Upper lobe of right lung (tissue), 1 donor: ENCODE data around the gene SLC22A2. TPM values are rescaled to one million over a fixed set of nuclear protein-coding genes. Genes with fewer than 3 reads are reported as not detected.

Experiments
- ATAC-seq: fragments of 200-7000 bp; cut with Tn5 transposase; one replicate; pipeline ENCODE4 v1.9.1; 2020; ENCODE audit warnings: mild to moderate bottlenecking, moderate library complexity
- DNase-seq: peaks from one replicate; pipeline ENCODE4 v3.0.0-alpha.2; 2020
- H3K27ac ChIP-seq: fragments of 200-600 bp; one replicate; pipeline ENCODE4 v1.8.0; 2022
- H3K27me3 ChIP-seq: fragments of 200-600 bp; one replicate; pipeline ENCODE4 v1.8.0; 2022; ENCODE audit warnings: mild to moderate bottlenecking
- H3K36me3 ChIP-seq: fragments of 200-600 bp; one replicate; pipeline ENCODE4 v1.8.0; 2022
- H3K4me1 ChIP-seq: fragments of 200-600 bp; one replicate; pipeline ENCODE4 v1.8.0; 2022
- H3K4me3 ChIP-seq: fragments of 200-600 bp; one replicate; pipeline ENCODE4 v1.8.0; 2022; ENCODE audit warnings: mild to moderate bottlenecking
- H3K9me3 ChIP-seq: fragments of 200-600 bp; one replicate; pipeline ENCODE4 v1.8.0; 2022
- intact Hi-C: fragments of 100-400 bp; cut with DNase I; formaldehyde crosslinking; loops from one replicate; pipeline ENCODE4 v1.11.0; 2022
- total RNA-seq: library from RNA; stranded (reverse); fragmentation: NEBNext Ultra II Directional; extraction: Animal tissue kit (Norgen Biotek cat#: 25700); gene quantifications from one replicate; pipeline ENCODE4 v1.2.1, GENCODE V29; 2021
- TF ChIP-seq, protein P1 (sequence below): fragments of 200-600 bp; IDR thresholded peaks from one replicate; pipeline ENCODE4 v1.8.0; 2022; ENCODE audit warnings: antibody characterized with exemption
- donor health status: DM: no; HTN: yes; CAD: no; lungs with severe emphysema.

Gene SLC22A2
- total RNA-seq, 1 donor from 2014 or later: not detected

DNA sequence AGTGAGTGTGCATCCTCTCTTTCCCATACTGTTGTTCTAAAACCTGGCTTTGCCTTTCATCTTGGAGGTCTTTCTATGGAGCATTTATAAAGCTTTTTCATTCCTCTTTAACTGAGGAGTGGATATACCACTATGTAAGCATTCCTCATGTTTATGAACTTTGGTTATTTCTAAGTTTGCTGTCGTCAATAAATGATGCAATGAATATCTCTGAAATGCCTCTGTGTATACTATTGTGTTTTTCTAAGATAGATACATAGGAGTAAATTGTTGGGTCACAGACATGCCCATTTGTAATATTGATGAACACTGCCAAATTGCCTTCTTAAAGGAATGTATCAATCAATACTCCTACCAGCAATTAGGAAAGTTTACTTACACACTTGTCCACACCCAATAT lies 53.9 kb downstream of the SLC22A2 start:
- no peaks in the 10 kb centered on the region for H3K36me3 ChIP-seq

GRCh38 chr6:160203953-160204352 lies 54.7 kb downstream of the SLC22A2 start:
- TF ChIP-seq, protein P1, sequence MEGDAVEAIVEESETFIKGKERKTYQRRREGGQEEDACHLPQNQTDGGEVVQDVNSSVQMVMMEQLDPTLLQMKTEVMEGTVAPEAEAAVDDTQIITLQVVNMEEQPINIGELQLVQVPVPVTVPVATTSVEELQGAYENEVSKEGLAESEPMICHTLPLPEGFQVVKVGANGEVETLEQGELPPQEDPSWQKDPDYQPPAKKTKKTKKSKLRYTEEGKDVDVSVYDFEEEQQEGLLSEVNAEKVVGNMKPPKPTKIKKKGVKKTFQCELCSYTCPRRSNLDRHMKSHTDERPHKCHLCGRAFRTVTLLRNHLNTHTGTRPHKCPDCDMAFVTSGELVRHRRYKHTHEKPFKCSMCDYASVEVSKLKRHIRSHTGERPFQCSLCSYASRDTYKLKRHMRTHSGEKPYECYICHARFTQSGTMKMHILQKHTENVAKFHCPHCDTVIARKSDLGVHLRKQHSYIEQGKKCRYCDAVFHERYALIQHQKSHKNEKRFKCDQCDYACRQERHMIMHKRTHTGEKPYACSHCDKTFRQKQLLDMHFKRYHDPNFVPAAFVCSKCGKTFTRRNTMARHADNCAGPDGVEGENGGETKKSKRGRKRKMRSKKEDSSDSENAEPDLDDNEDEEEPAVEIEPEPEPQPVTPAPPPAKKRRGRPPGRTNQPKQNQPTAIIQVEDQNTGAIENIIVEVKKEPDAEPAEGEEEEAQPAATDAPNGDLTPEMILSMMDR: no peak
- no peak overlapping the region for H3K4me3 ChIP-seq
- H3K9me3 ChIP-seq: no peaks in the 10 kb centered on the region
- DNase-seq (no peak), ATAC-seq (no peak)
- H3K36me3 ChIP-seq: no peaks in the 10 kb centered on the region
- no peak overlapping the region for H3K27ac ChIP-seq
- intact Hi-C loops: no loop called here
- H3K4me1 ChIP-seq: no peaks in the 10 kb centered on the region
- no peaks in the 10 kb centered on the region for H3K27me3 ChIP-seq

More for the DNA sequence above, 53.9 kb downstream of the SLC22A2 start:
- ATAC-seq: no peak
- TF ChIP-seq, protein P1: no peak
- intact Hi-C loops: no loop called here
- H3K27me3 ChIP-seq: no peaks in the 10 kb centered on the region
- DNase-seq: no peak
- no peaks in the 10 kb centered on the region for H3K9me3 ChIP-seq
- H3K4me3 ChIP-seq: no peak overlapping the region
- H3K27ac ChIP-seq: no peak overlapping the region
- H3K4me1 ChIP-seq: no peaks in the 10 kb centered on the region

- TF ChIP-seq, protein P1: no peak
- H3K4me1 ChIP-seq: no peaks in the 10 kb centered on the region
- H3K36me3 ChIP-seq: no peaks in the 10 kb centered on the region
- intact Hi-C loops: no loop called here
- no peak overlapping the region for H3K27ac ChIP-seq
- H3K27me3 ChIP-seq: no peaks in the 10 kb centered on the region
- no peaks in the 10 kb centered on the region for H3K9me3 ChIP-seq
- no peak overlapping the region for H3K4me3 ChIP-seq
- DNase-seq (no peak), ATAC-seq (no peak)
Observed at GRCh38 chr6:160203522-160203921, 55.1 kb downstream of the SLC22A2 start.

DNA sequence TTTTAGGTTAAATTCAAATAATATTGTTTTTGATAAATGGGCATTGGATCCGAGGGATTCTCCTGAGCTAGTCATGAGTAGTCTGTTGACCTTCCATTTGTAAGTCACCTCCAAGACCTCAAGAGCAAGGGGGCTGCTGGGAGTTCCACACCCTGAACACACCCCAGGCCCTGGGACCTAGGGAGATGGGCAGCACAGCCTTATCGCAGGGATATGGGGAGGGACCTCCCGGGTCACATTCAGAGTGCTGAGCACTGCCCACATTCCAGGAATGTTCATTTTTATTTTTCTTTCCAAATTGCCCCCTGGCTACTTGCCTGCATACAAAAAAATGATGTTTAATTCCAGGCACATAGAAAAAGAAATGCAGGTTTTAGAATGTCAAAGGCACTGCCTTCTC lies 55.5 kb downstream of the SLC22A2 start:
- H3K27me3 ChIP-seq: no peaks in the 10 kb centered on the region
- H3K4me3 ChIP-seq: no peak overlapping the region
- H3K9me3 ChIP-seq: no peaks in the 10 kb centered on the region
- ATAC-seq: no peak
- H3K4me1 ChIP-seq: no peaks in the 10 kb centered on the region
- intact Hi-C loops: no loop called here
- H3K36me3 ChIP-seq: no peaks in the 10 kb centered on the region
- TF ChIP-seq, protein P1: no peak
- H3K27ac ChIP-seq: no peak overlapping the region
- DNase-seq: no peak

GRCh38 chr6:160202411-160202810 lies 56.2 kb downstream of the SLC22A2 start:
- DNase-seq (no peak), ATAC-seq (no peak)
- H3K9me3 ChIP-seq: no peaks in the 10 kb centered on the region
- intact Hi-C loops: no loop called here
- TF ChIP-seq, protein P1: no peak
- H3K4me1 ChIP-seq: no peaks in the 10 kb centered on the region
- H3K36me3 ChIP-seq: no peaks in the 10 kb centered on the region
- H3K27me3 ChIP-seq: no peaks in the 10 kb centered on the region
- no peak overlapping the region for H3K4me3 ChIP-seq
- H3K27ac ChIP-seq: no peak overlapping the region

DNA sequence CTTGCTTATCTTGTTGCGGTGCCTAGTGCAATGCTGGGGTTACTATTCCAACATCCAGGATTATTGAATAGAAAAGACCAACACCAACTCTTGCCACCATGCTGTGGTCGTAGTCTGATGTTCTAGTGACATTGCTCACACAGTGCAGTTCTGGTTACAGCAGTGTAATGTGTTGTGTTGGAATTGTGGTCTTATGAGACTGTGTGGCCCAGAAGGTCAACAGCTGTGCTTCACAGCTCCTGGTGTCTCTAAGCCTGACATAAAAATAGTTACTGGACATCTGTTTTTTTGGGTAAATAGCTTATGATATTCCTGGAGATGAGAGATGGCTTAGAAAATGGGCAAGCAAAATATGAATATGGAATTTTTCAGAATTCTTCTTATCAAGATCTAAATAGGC lies 57.6 kb downstream of the SLC22A2 start:
- no peaks in the 10 kb centered on the region for H3K36me3 ChIP-seq
- no peak overlapping the region for H3K4me3 ChIP-seq
- ATAC-seq (no peak), DNase-seq (no peak)
- TF ChIP-seq, protein P1: no peak
- no peaks in the 10 kb centered on the region for H3K9me3 ChIP-seq
- H3K27me3 ChIP-seq: no peaks in the 10 kb centered on the region
- no peak overlapping the region for H3K27ac ChIP-seq
- no peaks in the 10 kb centered on the region for H3K4me1 ChIP-seq
- intact Hi-C loops: no loop called here
